ENCODE results near the gene WASF3. TPM values are rescaled to one million over a fixed set of nuclear protein-coding genes. Genes with fewer than 3 reads are reported as not detected.

Gene WASF3
- total and polyA plus RNA-seq, 10 of the 15 experiments (the other 5 are each of a cell fraction or from before 2014, with no cell fraction given), result under 0.01 to 0.10 (median 0.01) TPM; not detected in 7

- H3K4me1 ChIP-seq (ENCODE audit: control insufficient read depth, insufficient read depth, low read length), result no peaks in the 10 kb centered on the region
- ChIA-PET SMC1A (ENCODE audit: uncharacterized antibody, unreplicated experiment) (no interaction called here), CTCF (no interaction called here), POLR2A (no interaction called here), RAD21 (ENCODE audit: unreplicated experiment) (no interaction called here)
- H3K4me2 ChIP-seq (ENCODE audit: control insufficient read depth, insufficient read depth), result no peak overlapping the region
- H4K20me1 ChIP-seq (ENCODE audit: control insufficient read depth, insufficient read depth), result no peaks in the 10 kb centered on the region
- no peaks in the 10 kb centered on the region for H3K36me3 ChIP-seq (ENCODE audit: control insufficient read depth in 2 of 2, insufficient read depth in 2 of 2, low read length in 1 of 2)
- 97% methylated on average over 1 of the region's 1 CpG for WGBS (ENCODE audit: insufficient coverage, insufficient replicate concordance, low lambda C conversion rate, missing lambda C conversion rate)
- H3K79me2 ChIP-seq (ENCODE audit: control insufficient read depth, insufficient read depth, low read length), result no peaks in the 10 kb centered on the region
- BruUV-seq (replicated peaks), result no TSS peak
- no peaks in the 10 kb centered on the region for H3K27me3 ChIP-seq (replicated peaks in 1 of 2; ENCODE audit: control insufficient read depth in 2 of 2, insufficient read depth in 2 of 2, low read length in 1 of 2)
- no peak overlapping the region for H2AFZ ChIP-seq (ENCODE audit: control insufficient read depth, low read depth, low read length)
- intact Hi-C loops (cut with micrococcal nuclease; ENCODE audit: unreplicated experiment), result no loop called here
- ATAC-seq (no peak), FAIRE-seq (no peak), DNase-seq (ENCODE audit: low read depth, low spot score) (no peak)
- no peak overlapping the region for H3K27ac ChIP-seq (ENCODE audit: control insufficient read depth, insufficient read depth)
- no peaks in the 10 kb centered on the region for H3K9me3 ChIP-seq (replicated peaks; ENCODE audit: control insufficient read depth, insufficient read depth, low read length)
- no peak overlapping the region for H3K4me3 ChIP-seq
- no peak for TF ChIP-seq NFXL1 (IDR thresholded peaks at IDR 0.05; ENCODE audit: borderline replicate concordance)
- TF ChIP-seq CHD2 (IDR thresholded peaks at IDR 0.05; ENCODE audit: borderline replicate concordance, low read depth, low read length), result no peak
- TF ChIP-seq, protein P1, sequence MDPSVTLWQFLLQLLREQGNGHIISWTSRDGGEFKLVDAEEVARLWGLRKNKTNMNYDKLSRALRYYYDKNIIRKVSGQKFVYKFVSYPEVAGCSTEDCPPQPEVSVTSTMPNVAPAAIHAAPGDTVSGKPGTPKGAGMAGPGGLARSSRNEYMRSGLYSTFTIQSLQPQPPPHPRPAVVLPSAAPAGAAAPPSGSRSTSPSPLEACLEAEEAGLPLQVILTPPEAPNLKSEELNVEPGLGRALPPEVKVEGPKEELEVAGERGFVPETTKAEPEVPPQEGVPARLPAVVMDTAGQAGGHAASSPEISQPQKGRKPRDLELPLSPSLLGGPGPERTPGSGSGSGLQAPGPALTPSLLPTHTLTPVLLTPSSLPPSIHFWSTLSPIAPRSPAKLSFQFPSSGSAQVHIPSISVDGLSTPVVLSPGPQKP (IDR thresholded peaks at IDR 0.05; ENCODE audit: low read depth, low read length), result no peak
- no peak for TF ChIP-seq ZNF622 (IDR thresholded peaks at IDR 0.05)
- TF ChIP-seq POU2F2 (IDR thresholded peaks at IDR 0.05; ENCODE audit: borderline replicate concordance, low read depth, low read length), result no peak
- TF ChIP-seq NBN (IDR thresholded peaks at IDR 0.05), result no peak
- no peak for TF ChIP-seq BRCA1 (IDR thresholded peaks at IDR 0.05; ENCODE audit: low read depth, low read length)
- TF ChIP-seq BCL3 (IDR thresholded peaks at IDR 0.05; ENCODE audit: borderline replicate concordance, insufficient read depth, low read depth, low read length, poor library complexity, severe bottlenecking), result no peak
- TF ChIP-seq BHLHE40 (IDR thresholded peaks at IDR 0.05; ENCODE audit: borderline replicate concordance in 1 of 2, low read depth in 2 of 2, low read length in 1 of 2), result no peak
- no peak overlapping the region for H3K9ac ChIP-seq (ENCODE audit: control insufficient read depth, insufficient read depth, low read length)
- in situ Hi-C loops (cut with MboI), result no loop called here
Measured at GRCh38 chr13:26651234-26651633, 93.8 kb downstream of the WASF3 start.
